UCSD-AML1 (cell line): Measurements from ENCODE around the gene PLA2G2F.
A peak's percentile ranks its signal among the peaks of the same experiment; 100 is the strongest.

ENCODE experiments used
- DNase-seq: peaks from one replicate; lab custom pipeline; 2025; ENCODE audit not compliant: unreplicated experiment; lab: John Stamatoyannopoulos, UW

PLA2G2F gene

DNA sequence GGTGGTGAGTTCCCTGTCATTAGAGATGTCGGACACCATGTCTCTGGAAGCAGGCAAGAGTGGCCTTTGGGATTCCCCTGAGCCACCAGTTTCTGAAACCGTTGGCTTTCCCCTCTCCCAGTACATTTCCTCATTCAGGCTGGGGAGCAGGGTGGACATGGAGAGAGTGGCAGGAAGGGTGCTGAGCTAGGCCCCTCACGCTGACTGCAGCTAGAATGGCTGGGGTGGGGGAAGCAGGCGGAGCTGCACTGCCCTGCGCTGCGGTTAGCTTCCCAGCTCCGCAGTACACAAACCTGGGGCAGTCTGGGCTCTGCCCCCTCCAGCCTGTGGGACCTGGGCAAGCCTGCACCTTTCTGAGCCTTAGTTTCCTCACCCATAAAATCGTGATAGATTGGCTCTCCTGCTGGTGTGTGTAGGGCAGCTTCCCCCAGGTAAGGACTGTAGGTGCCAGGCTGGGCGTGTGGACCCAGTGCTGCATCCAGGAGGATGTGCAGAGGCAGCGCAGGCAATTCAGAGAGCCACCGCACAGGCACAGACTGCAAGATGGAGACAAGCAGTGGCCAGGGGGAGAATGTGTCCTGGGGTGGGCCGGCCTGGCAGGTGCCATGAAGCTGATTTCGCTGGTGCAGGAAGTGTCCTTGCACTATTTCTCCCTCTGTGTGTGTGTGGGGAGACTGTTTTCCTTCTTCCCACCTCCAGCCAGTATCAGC is 3.0 kb downstream of the PLA2G2F start:
- no peak for DNase-seq

DNA sequence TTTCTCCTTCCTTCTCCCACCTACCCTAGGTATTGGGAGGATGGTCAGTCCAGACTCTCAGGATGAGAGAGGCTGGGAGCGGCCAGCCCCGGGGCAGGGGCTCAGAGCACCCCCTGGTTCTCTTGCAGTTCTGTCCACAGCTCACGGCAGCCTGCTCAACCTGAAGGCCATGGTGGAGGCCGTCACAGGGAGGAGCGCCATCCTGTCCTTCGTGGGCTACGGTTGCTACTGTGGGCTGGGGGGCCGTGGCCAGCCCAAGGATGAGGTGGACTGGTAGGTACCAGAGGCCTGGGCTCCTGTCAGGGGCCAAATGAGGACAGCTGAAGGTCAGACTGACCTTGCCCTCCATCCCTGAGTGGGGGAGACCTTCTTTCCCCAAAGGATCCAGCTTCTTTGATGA is 4.2 kb downstream of the PLA2G2F start:
- no peak for DNase-seq

DNA sequence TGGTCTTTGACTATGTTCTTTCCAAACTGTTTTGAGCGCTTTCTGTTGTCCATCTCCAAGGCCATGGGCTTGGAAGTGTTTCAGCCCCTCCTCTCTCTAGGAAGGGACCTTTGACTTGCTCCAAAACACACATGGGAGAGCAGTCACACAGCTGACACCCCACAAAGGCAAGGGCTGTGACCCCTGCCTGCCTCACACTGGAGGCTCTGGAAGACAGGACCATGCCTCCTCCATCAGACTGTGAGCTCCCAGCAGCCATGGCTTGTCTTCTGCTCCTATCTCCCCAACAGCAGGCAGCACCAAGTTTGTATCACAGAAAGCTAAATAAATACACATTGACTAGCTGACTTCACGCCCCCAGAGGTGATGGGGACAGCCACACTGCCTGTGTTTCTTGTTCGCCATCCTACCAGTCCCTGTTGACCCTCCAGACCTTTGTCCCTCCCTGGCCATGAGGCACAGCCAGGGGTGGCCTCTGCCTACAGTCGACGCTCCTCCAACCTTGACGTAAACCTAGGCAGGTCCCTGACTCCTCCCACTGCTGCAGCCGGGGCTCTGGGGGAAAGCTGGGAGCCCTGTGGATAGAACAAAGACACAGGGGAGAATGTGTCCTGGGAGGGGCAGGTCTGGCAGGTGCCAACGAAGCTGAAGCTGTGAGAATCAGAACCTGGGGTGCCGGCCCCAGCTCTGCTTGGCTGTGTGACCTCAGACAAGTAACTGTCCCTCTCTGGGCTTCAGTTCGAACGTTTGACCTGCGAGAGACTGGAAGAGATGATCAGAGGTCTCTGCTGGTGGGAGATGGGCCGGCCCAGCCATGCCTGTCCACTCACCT is 4.8 kb downstream of the PLA2G2F start:
- DNase-seq, result no peak

DNA sequence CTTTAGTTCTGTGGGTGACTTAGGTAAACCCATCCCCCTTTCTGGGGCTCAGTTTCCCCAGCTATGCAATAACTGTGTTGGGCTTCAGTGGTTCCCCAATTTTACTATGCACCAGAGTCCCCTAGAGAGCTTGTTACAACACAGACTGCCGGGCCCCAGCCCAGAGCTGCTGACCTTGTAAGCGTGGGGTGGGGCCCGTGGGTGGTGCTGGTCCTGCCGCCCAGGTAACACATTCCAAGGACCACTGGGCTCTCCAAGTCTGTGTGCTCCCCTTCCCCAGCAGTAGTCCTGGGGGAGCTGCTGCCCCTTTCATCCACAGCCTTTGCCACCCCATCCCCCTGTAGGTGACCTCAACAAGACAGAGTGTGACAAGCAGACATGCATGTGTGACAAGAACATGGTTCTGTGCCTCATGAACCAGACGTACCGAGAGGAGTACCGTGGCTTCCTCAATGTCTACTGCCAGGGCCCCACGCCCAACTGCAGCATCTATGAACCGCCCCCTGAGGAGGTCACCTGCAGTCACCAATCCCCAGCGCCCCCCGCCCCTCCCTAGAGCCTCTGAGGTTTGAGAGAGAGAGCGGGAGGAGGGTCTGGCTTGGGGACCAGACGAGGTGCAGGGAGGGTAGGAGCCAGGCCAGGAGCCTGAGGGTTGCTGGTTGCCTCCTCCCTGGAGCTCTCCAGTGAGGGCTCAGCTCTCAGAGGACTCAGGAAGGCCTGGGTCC is 8.9 kb downstream of the PLA2G2F start:
- DNase-seq, result no peak

DNA sequence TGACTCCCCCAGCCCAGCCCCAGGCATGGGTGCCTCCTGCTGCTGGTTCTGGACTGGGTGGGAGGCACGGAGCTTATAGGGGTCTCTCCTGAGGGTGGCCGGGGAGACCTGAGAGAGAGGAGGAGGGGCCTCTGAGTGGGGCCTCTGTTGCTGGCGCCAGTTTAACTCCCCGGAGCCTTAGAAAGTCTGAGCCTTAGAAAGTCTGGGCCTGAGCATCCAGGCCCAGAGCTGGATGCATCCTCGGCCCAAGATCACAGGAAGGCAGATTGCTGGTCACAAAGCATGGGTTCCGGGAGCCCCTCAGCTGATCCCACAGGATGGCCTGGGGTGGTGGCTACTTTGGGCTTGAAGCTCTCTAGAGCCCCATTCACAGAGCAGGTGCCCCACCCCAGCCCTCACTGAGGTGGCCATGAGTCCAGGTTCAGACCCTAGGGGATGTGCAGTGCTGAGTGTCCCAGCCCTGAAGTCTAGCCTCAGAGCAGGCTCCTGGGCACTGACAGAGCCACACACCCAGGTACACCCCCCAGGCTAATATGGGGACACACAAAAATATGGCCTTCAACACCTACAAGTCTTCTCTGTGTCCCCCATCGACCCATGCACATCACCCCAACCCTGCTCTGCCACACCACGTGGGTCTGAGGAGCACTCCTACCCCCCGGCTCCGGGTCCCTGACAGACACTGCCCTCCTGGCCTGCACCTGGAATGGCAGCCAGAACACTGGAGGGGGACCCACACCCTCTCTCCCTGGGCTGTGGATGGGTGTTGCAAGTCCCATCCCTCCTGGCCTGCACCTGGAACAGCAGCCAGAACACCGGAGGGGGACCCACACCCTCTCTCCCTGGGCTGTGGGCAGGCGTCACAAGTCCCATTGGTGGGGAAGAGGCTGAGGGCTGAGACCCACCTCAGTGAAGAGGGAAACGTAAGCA is 9.7 kb downstream of the PLA2G2F start:
- DNase-seq, result no peak

DNA sequence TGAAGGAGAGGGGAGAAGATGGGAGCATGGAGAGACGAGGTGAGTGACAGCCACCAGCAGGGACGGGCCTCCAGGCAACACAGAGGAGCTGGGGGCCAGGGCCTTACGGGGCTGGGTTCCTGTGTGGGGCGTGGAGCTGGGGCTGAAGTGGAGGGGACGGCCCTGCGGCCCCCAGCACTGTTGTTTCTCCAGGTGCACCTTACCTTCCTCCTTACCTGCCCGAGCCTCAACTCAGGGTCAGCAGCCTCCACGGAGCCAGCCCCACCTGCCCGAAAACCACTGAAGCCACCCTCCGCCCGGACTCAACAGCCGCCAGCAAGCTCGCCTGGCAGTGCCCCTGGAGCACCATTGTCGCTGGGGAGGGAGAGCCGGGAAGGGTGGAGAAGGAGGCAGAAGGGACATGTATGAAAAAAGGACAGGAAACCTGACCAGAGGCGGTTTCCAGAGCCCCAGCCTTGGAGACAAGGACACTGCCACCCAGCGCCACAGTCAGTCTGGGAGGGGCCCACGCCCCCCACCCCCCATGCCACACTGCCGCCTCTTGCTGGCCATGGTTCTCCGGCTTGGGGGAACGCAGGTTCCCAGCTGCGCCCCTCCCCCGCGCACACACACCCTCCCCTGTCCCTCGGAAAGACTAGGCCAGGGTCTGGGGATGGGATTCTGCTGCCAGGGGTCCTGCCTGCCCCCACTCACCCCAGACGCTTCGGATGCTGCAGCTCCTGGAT is 10.6 kb downstream of the PLA2G2F start:
- DNase-seq, result no peak

DNA sequence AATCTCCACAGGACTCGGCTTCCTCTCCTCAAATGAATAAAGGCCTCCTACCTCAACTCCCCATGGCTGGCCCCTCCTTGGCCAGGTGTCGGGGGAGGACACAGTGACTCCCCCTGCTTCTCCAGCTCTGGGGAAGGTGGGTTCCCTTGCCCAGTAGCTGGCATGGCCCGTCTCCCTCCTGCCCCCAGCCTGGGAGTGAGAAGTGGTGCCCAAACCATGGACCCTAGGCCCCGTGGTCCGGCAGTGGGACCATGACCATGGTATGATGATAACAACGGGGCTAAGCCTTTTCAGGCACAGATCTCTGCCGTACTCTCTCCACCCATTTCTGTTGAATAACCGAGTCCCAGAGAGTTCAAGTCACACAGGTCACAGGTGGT is 11.2 kb downstream of the PLA2G2F start:
- DNase-seq, result no peak

DNA sequence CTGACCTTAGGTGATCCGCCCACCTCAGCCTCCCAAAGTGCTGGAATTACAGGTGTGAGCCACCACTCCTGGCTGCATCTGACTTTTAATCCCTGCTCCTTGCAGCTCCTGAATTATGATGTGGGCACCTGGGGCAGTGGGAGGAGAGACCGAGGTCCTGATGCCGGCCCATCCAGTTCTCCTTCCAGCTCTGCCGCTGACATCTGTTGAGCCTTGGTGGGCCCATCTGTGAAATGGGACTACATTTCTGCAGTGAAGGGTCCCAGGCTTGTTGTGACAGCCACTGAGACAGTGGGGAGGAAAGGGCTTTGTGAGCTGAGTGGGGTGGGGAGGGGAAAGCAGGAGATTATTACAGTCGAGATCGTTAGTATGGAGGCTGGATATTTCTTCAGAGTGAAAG is 11.8 kb downstream of the PLA2G2F start:
- DNase-seq, result no peak

DNA sequence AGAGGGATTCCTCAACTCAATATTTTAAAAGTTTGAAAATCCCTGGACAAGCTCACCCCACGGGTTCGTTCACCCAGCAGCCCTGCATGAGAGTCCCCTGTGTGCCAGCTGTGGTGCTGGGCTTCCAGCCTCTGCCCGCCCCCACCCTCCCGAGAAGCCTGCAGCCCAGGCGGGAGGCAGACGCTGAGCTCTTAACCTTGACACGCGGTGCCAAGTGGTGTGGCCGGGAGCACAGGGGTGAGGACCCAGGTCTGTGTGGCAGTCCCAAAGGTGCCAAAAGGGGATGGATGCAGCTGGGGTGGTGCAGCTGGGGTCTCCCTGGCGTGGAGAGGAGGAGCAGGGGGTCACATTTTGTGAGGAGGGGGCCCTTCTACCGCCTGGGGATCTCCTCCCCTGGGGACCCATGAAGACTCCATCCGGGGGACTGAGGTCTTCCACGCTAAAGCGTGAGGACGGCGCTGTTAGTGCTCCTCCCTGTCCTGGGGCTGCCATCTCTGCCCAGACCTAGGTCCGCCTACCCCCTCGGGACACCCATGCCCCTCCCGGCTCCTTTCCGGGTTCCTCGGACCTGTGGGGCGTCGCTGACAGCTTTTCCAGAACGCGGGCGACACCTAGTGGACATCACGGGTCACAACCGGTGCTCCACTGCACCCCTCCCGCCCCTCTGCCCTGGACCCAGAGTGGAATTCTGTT is 12.9 kb downstream of the PLA2G2F start:
- peak; percentile 80 for DNase-seq

DNA sequence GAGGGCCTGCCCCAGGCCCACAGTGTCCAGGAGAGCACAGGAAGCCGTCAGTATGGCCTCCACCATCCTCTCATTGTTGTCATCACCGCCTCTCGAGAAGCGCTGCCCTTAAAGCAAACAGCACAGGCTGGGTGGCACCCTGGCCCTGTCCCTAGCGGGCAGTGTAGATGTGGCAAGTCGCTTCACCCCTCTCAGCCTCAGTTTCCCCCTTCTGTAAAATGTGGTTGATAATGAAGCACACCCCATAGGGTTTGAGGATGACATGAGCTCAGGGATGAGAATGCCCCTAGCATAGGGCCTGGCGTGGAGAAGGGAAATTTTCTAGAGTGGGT is 13.4 kb downstream of the PLA2G2F start:
- no peak for DNase-seq

DNA sequence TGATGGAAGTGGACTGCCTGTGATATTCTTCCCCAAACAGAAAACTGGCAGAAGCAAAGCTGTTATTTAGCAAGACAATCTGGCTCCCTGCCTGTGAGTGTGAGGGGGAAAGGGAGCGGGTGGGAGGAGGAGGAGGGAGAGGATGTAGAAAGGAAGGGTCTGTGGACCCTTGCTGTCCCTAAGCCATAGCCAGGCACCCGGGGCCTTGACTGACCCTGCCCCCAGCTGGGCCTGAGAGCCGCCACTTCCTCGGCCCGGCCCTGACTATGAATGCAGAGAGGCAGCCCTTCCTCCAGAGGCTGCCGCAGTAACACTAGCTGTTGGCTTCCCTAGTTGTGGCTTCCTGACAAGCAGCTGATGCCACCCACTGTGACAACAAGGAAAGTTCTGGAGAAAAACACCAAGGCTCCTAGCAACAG is 13.9 kb downstream of the PLA2G2F start:
- DNase-seq, result peak; percentile 71

DNA sequence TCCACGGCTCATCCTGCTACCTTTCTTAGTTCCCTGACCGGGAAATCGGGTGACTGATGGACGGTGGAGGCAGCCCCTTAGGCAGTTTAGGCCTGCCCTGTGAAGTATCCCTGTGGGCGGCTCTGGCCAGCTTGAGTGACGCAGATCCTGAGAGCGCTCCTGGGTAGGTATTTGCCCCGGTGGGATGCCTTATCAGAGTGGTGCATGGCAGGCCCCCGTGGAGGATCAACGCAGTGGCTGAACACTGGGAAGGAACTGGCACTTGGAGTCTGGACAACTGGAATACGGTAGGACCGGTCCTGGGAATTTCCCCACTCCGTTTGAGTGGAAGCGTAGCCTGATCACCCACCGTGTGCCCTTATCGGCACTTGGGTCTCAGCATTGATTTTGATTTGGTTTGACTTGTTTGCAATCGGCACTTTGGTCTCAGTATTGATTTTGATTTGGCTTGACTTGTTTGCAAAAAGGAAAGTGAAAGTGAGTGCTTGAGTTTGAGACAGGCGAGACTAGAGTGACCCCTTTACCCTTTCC is 15.2 kb downstream of the PLA2G2F start:
- no peak for DNase-seq

DNA sequence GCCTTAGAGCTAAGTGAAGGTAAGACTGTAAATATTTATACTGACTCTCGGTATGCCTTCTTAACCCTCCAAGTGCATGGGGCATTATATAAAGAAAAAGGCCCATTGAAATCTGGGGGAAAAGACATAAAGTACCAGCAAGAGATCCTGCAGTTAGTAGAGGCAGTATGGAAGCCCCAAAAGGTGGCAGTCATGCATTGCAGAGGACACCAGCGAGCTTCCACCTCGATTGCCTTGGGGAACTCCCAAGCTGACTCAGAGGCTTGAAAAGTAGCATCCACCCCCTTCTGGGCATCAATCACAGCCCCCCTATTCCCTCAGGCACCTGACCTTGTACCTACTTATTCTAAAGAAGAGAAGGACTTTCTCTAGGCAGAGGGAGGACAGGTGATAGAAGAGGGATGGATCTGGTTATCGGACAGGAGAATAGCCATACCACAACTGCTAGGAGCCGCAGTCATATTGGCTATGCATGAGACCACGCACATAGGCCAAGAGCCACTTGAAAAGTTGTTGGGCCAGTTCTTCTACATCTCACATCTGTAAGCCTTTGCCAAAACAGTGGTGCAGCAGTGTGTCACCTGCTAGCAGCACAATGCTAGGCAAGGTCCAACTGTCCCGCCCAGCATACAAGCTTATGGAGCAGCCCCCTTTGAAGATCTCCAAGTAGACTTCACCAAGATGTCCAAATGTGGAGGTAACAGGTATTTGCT is 19.4 kb downstream of the PLA2G2F start:
- DNase-seq, result no peak

DNA sequence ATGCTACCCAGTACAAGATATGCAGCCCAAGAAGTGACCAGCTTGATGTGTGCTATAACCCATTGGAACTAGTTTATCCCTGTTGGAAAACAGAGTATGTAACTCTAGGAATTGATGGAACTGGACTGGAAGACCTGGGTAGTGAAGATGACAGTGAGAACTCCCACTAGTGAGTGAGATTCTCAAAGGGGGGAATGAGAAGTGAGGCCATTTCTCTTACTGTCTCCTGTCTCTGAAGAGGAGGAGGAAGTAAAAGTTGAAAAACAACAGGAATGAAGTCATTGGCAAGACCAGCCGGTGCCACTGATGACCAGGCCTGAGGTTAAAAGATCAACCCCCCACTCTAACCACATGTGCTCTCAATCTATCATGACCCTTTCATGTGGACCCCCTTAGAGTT is 20.9 kb downstream of the PLA2G2F start:
- DNase-seq, result no peak

DNA sequence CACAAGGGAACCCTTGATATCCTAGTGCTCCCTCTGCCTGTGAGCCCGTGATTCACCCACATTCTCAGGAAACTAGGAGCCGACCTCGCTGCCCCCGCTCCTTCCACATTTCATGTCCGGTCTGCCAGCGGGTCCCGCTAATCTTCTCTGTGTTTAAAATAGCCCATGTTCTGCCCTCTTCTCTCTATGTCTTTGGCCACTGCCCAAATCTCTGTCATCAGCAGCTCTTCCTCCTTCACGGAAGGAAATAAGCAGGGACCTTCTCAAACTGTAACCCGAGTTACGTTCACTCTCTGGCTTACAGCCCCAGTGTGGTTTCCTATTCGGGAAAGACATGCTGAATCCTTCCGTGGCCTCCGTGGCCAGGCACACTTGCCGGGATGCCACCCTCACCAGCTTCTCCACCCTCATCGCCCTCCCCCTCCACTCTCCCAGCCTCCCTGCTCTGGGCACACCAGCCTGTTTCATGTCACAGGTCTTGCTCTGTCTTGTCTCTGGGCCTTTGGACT is 25.6 kb downstream of the PLA2G2F start:
- peak; percentile 59 for DNase-seq

DNA sequence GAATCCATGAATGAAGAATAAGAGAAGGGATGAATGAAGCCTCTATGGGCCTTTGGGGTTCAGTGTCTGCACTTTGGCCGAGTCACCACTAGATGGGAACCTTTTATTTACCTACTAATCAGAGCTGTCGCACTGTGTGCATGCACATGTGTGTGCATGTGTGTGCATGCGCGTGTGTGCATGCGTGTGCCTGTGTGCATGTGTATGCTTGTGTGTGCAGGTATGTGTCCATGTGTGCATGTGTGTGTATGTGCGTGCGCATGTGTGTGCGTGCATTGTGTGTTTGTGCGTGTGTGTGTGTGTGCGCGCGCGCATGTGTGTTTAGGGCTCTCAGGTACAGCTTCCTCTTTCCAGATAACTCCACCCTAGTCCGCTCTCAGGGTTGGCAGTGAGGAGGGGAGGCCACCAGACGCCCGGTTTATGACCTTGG is 26.4 kb downstream of the PLA2G2F start:
- peak; percentile 73 for DNase-seq

DNA sequence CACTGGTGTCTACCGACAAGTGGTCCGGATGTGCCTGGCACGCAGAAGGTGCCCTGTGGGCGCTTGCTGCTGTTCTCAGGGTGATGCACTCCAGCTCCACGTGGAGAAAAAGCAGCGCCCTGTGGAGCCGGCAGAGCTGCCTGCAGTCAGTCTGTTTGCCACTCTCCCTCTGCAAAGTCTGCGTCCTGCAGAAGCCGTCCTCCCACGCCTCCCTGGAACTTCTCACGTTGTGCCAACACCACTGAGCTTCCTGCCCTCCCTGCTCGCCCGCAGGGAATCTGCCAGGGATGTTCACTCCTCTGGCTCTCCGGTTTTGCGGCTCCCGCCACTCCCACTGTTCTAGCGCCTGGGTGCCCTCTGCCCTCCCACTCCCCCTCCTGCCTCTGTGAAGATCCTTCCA is 26.9 kb downstream of the PLA2G2F start:
- DNase-seq, result peak; percentile 73

DNA sequence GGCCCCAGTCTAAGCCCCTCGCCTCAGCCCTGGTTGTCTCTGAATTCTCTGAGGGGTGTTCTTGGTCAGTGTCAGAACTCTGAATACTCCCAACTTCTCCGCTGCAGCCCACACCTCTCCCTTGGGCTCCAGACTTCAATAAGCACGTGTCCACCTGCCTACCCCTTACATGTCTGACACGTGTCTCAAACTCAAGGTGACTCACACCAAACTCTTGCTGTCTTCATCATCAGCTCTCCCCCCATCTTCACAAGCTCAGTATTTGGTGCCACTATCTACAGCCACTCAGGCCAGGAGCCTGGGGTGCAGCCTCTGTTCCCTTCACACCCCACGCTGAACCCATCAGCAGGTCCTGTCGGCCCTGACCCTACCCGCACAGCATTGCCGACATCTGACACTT is 28.0 kb downstream of the PLA2G2F start:
- DNase-seq, result no peak
